Upper lobe of left lung (tissue), 6 donors: ENCODE measurements around the gene TRIM23. TPM values are rescaled to one million over a fixed set of nuclear protein-coding genes. Genes with fewer than 3 reads are reported as not detected.
A peak's percentile ranks its signal among the peaks of the same experiment; 100 is the strongest.

Experiments
- ATAC-seq, 2 donors: fragments of 200-7000 bp; cut with Tn5 transposase; one replicate each; pipeline ENCODE4 v1.9.1; 2022; ENCODE audit warnings: mild to moderate bottlenecking in 2 of 2, moderate library complexity in 2 of 2; ENCODE audit not compliant: low FRiP score in 2 of 2
- DNase-seq, 2 donors: peaks; one replicate each; pipeline ENCODE4 v3.0.0-alpha.2; 2019 to 2020
- H3K27ac ChIP-seq, 4 donors: fragments of 200-600 bp; sonication (generic); one replicate each; pipeline ENCODE4 v1.5.1; 2016 to 2019
- H3K27me3 ChIP-seq, 4 donors: fragments of 200-600 bp; sonication (generic); one replicate each; pipeline ENCODE4 v1.5.1; 2017 to 2019
- H3K36me3 ChIP-seq, 4 donors: fragments of 200-600 bp; sonication (generic); one replicate each; pipeline ENCODE4 v1.5.1; 2016 to 2019
- H3K4me1 ChIP-seq, 4 donors: fragments of 200-600 bp; sonication (generic); one replicate each; pipeline ENCODE4 v1.5.1; 2018 to 2019
- H3K4me3 ChIP-seq, 4 donors: fragments of 200-600 bp; sonication (generic); one replicate each; pipeline ENCODE4 v1.5.1; 2017 to 2019; ENCODE audit warnings: mild to moderate bottlenecking in 2 of 4, moderate library complexity in 1 of 4
- H3K9me3 ChIP-seq, 4 donors: fragments of 200-600 bp; sonication (generic); one replicate each; pipeline ENCODE4 v1.5.1; 2018 to 2019
- EP300 ChIP-seq, 4 donors: sonication (generic); formaldehyde crosslinking; IDR thresholded peaks; one replicate each; pipeline ENCODE4 v1.5.1; 2017; ENCODE audit warnings: antibody characterized with exemption in 4 of 4, control low read depth in 2 of 4
- POLR2A ChIP-seq, 4 donors: fragments of 450-650 bp; IDR thresholded peaks; one replicate each; pipeline ENCODE4 v1.5.1; 2016 to 2017; ENCODE audit warnings: antibody characterized with exemption in 4 of 4, mild to moderate bottlenecking in 2 of 4
- POLR2AphosphoS5 ChIP-seq, 2 donors: sonication (generic); formaldehyde crosslinking; IDR thresholded peaks; one replicate each; pipeline ENCODE4 v1.5.1; 2017; ENCODE audit warnings: antibody characterized with exemption in 2 of 2
- whole genome bisulfite sequencing, 2 donors: methylation state at CpG; one replicate each; pipeline ENCODE4 v1.1.5; 2017 to 2018; 5-methylcytosine and 5-hydroxymethylcytosine counted together
- total RNA-seq, 6 donors: library from RNA; depleted of rRNA in 4 of 6; stranded (reverse); fragments of >200 nt in 4 of 6; gene quantifications; one replicate each; pipeline versions ENCODE4 v1.1.0 to v1.2.1, GENCODE V29; 2016 to 2021
- TF ChIP-seq, protein P1 (sequence below), 6 experiments: fragments of 450-650 bp in 4 of 6; fragments of 200-600 bp in 2 of 6; sonication (generic) in 2 of 6; IDR thresholded peaks; one replicate each; pipeline ENCODE4 v1.5.1; 2016 to 2019; ENCODE audit warnings: antibody characterized with exemption in 6 of 6
- donor health status: DM: no; HTN: no; CAD: no; lungs with moderate emphysema.
- donor health status: DM: no; HTN: yes; CAD: no; lungs with severe emphysema.

Gene TRIM23
- total RNA-seq, 6 donors from 2014 or later = 9.4 to 20.5 (median 15.0) TPM

DNA sequence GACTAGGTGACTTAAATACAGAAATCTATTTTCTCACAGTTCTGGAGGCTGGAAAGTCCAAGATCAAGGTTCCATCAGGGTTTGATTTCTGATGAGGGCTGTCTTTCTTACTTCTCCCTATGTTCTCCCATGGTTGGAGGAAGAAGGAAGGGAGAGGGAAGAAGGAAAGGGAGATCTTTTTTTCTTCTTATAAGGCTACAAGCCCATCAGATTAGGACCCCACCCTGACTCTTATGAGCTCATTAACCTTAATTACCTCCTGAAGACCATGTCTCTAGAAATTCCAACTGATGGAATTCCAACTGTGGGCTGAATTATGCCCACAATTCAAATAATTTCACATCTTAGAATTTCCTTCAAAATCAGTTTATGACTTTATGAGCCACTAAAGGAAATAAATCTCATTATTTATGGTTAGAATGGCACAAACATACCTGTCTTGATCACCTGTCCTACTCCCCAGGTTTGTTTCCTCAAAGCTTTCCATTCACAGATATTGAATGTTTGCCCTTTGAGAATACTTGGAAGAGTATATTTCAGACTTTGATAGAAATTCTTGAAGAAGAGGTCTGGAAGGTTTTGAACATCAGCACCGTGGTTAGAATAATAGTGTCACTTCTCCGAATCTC is 53.4 kb downstream of the TRIM23 start:
- WGBS, 2 donors = 94% methylated on average over 2 of the region's 2 CpGs
- TF ChIP-seq, protein P1, sequence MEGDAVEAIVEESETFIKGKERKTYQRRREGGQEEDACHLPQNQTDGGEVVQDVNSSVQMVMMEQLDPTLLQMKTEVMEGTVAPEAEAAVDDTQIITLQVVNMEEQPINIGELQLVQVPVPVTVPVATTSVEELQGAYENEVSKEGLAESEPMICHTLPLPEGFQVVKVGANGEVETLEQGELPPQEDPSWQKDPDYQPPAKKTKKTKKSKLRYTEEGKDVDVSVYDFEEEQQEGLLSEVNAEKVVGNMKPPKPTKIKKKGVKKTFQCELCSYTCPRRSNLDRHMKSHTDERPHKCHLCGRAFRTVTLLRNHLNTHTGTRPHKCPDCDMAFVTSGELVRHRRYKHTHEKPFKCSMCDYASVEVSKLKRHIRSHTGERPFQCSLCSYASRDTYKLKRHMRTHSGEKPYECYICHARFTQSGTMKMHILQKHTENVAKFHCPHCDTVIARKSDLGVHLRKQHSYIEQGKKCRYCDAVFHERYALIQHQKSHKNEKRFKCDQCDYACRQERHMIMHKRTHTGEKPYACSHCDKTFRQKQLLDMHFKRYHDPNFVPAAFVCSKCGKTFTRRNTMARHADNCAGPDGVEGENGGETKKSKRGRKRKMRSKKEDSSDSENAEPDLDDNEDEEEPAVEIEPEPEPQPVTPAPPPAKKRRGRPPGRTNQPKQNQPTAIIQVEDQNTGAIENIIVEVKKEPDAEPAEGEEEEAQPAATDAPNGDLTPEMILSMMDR (IDR thresholded peaks at IDR 0.05) = no peak
- TF ChIP-seq EP300 (IDR thresholded peaks at IDR 0.05) (no peak), POLR2AphosphoS5 (IDR thresholded peaks at IDR 0.05) (no peak), POLR2A (IDR thresholded peaks at IDR 0.05) (no peak)

DNA sequence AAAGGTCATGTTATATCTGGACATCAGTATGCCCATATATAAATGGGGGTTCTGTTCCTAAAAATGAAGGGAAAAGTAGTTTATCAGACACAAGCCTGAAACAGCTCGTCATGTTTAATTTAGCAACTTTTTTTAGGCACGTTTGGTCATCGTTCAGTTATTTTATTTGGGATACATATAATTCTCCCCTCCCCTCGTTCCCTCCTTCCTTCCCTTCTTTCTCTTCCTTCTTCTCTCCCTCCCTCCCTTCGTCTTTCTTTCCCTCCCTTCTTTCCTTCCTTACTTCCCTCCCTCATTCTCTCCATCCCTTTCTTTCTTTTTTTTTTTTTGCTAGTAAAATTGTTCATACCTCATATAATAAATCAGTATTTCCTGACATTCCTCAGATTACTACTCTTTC is 57.6 kb downstream of the TRIM23 start:
- H3K4me3 ChIP-seq = no peak overlapping the region
- DNase-seq (no peak), ATAC-seq (no peak)
- TF ChIP-seq, protein P1 (IDR thresholded peaks at IDR 0.05) = no peak
- TF ChIP-seq EP300 (IDR thresholded peaks at IDR 0.05) (no peak), POLR2A (IDR thresholded peaks at IDR 0.05) (no peak), POLR2AphosphoS5 (IDR thresholded peaks at IDR 0.05) (no peak)
- H3K36me3 ChIP-seq = peaks cover 0 to 29% (median 0%) of the 10 kb centered on the region in 4 donors
- no peaks in the 10 kb centered on the region for H3K9me3 ChIP-seq
- peaks cover 20 to 36% (median 25%) of the 10 kb centered on the region in 4 donors for H3K4me1 ChIP-seq
- no peak overlapping the region for H3K27ac ChIP-seq
- WGBS, 2 donors = 75 to 84% methylated on average over 5 of the region's 5 CpGs
- H3K27me3 ChIP-seq = no peaks in the 10 kb centered on the region

More for the DNA sequence above, 53.4 kb downstream of the TRIM23 start:
- no peak for DNase-seq
- no peak for ATAC-seq
- no peaks in the 10 kb centered on the region for H3K27me3 ChIP-seq
- H3K9me3 ChIP-seq = no peaks in the 10 kb centered on the region
- peaks cover 0 to 61% (median 9%) of the 10 kb centered on the region in 4 donors for H3K36me3 ChIP-seq
- no peak overlapping the region for H3K4me3 ChIP-seq
- H3K27ac ChIP-seq = no peak overlapping the region
- peaks cover 0 to 2% (median 1%) of the 10 kb centered on the region in 4 donors for H3K4me1 ChIP-seq

DNA sequence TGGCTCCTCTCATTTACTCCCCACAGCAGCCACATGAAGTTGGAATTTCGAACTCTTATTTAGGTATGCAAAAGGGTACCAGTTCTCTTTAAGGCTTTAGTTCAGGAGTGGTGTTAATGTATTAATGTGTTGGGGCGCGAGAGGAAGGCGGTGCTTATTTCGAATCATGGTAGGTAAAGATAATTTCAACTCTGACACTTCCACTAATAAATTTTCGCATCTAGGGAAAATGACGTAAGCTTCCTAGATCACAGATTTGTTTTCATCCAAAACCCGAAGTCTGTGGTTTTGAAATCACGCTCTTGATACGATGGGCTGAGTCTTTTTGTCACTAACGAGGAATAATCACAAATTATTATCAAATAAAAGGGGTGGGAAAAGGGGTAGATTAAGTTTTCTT is 60.4 kb downstream of the TRIM23 start:
- Histone ChIP-seq H3K27me3 (no peaks in the 10 kb centered on the region), H3K4me3 (peak overlapping the region; percentile 78 to 88 (median 80)), H3K27ac (peak overlapping the region in 3 of 4 donors; percentile 89 to 93 (median 91)), H3K4me1 (peaks cover 18 to 36% (median 25%) of the 10 kb centered on the region in 4 donors), H3K36me3 (peaks cover 0 to 6% (median 0%) of the 10 kb centered on the region in 4 donors), H3K9me3 (no peaks in the 10 kb centered on the region)
- DNase-seq = no peak
- no peak for ATAC-seq
- no peak for TF ChIP-seq EP300 (IDR thresholded peaks at IDR 0.05)
- TF ChIP-seq, protein P1 (IDR thresholded peaks at IDR 0.05) = no peak
- TF ChIP-seq POLR2AphosphoS5 (IDR thresholded peaks at IDR 0.05) = no peak
- TF ChIP-seq POLR2A (IDR thresholded peaks at IDR 0.05) = no peak
- 6 to 9% methylated on average over 11 of the region's 11 CpGs for WGBS, 2 donors

DNA sequence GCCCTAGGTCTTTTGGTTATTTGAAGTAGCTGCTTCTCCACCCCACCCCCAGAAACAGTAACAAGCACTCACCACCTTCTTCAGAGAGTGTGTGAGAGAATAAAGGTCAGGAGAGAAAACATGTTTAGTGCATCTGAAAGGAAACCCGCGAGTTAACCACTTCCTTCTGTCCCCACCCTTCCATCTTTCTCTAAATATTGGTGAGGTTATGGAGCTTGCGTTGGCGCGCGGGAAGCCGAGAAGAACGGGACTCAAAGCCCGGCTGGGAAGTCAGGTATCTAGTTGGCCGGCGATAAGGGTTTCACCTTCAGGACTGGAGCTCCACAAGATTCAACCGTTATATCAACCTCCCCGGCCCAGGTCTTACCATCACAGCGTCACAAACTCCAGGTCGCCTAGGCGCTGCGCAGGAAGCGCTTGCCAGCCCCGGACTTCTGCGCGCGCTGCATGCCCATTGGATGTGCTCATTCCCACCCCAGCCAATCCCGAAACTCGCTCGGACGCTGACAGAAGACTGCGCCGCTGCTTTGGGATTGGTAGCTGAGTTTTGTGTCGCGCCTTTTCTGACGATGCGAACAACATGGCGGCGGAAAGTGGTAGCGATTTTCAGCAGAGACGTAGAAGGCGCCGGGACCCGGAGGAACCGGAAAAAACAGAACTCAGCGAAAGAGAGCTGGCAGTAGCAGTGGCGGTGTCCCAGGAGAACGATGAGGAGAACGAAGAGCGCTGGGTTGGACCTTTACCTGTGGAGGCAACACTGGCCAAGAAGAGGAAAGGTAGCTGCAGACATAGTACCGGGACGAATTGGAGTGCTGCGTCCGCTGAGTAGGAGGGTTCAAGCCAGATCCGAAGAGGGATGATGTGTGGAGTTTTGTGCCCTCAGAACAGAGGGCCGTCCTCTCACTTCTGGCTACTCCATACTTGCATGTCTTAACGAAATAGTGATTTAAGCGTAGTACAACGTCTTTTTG is 61.1 kb downstream of the TRIM23 start, which contains the start of the genes CENPK and PPWD1:
CENPK (minus strand) TSS at position 438 of the 971 bp plus-strand sequence. CDS start 8,261 bp downstream, outside the sequence.
PPWD1 (plus strand) TSS at position 566 of the 971 bp plus-strand sequence; CDS start at position 581, 15 bp downstream.
- H3K9me3 ChIP-seq = no peaks in the 10 kb centered on the region
- peak; percentile 99 to 100 for ATAC-seq
- H3K4me3 ChIP-seq = peak within 1 kb of the TSS; percentile 78 to 88 (median 80)
- H3K27ac ChIP-seq = peak within 1 kb of the TSS; percentile 87 to 93 (median 90)
- H3K36me3 ChIP-seq = no peaks in the 10 kb centered on the region
- peaks cover 18 to 36% (median 25%) of the 10 kb centered on the region in 4 donors for H3K4me1 ChIP-seq
- TF ChIP-seq POLR2AphosphoS5 (IDR thresholded peaks at IDR 0.05) (peak; percentile 92 to 95), EP300 (IDR thresholded peaks at IDR 0.05) (no peak), POLR2A (IDR thresholded peaks at IDR 0.05) (peak in 3 of 4 donors; percentile 18 to 74 (median 58))
- TF ChIP-seq, protein P1 (IDR thresholded peaks at IDR 0.05) = peak in 2 of 6 experiments; percentile 25 to 31
- no peaks in the 10 kb centered on the region for H3K27me3 ChIP-seq
- 0 to 2% methylated on average over 30 to 54 of the region's 54 CpGs for WGBS, 2 donors
- DNase-seq = peak; percentile 93
